GM18508 (cell line): ENCODE data around the gene PCBP3.

Experiments used
- ATAC-seq: cut with Tn5 transposase; IDR thresholded peaks from one replicate; pipeline ENCODE4 v1.9.1; 2021; ENCODE audit warnings: moderate number of reproducible peaks; ENCODE audit not compliant: insufficient read depth, unreplicated experiment

The PCBP3 gene

DNA sequence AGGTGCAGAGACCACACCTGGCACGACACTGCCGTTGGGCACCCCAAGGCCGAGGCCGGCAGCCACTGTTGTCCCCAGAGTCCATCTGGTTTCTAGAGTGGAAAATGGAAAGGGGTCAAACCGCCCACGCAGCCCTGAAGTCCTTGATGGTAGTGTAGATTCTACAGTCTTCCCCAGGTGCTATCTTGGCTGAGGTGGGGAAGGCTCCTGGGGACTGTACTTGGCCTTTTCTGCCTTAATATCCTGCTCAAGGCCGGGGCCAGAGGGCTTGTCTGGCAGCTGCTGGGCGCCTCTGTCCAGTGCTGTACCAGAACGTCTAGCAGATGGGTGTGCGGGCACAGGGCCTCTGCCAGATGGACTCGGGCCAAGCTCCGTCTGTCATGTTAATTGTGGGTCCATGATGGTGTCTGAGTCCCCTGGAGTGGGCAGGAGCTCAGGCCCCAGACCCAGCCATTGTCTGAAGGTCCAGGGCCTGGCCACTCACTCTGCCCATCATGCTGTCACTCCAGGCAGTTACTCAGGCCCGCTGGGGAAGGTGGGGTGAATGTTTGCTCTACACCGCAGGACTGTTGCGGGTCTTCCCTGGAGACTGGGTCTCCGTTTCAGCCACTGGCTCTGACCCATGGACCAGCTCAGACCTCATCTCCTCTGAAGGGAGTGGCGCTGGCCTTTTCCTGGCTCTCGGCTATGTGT lies 176.1 kb downstream of the PCBP3 start:
- no peak for ATAC-seq

DNA sequence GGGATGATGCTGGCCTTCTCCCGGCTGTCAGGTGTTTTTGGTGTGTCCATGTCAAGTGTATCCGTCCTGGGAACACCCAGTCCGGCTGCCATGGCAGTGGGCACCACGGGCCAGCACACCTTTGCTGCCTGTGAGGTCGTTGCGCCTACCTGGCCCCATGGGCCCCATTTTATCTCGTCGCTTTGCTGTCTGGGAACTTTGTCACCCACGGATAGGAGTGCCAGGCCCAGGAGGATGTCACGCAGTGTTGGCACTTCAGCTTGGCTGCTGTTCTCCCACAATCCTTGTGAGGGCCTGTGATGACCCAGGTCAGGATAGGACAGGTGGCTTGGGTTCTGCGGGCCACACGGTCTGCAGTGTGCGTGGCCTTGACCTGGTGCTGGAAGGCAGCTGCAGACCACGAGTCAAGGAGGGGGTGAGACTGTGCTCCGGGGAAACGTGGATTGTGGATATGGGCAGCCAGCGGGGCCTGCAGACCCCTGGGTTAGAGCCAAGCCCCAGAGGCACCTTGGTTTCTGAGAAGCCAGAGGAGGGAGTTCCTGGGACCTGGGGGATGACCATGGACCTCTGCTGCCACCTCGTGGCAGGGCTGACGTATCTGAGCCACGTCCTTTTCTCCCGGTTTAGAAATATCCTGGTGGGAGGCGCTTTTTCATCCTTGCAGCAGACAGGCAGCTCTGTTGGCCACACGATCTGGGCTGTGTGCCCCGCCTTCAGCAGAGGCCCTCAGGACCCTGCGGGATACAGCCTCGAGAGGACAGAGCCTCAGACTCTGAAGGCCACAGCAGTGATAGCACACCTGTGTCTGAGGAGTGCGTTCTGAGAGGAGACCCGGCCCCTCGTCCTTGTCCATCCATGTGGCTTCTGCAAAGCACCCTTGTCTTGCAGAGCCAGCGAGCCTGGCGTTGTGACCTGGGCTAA lies 176.9 kb downstream of the PCBP3 start:
- no peak for ATAC-seq

DNA sequence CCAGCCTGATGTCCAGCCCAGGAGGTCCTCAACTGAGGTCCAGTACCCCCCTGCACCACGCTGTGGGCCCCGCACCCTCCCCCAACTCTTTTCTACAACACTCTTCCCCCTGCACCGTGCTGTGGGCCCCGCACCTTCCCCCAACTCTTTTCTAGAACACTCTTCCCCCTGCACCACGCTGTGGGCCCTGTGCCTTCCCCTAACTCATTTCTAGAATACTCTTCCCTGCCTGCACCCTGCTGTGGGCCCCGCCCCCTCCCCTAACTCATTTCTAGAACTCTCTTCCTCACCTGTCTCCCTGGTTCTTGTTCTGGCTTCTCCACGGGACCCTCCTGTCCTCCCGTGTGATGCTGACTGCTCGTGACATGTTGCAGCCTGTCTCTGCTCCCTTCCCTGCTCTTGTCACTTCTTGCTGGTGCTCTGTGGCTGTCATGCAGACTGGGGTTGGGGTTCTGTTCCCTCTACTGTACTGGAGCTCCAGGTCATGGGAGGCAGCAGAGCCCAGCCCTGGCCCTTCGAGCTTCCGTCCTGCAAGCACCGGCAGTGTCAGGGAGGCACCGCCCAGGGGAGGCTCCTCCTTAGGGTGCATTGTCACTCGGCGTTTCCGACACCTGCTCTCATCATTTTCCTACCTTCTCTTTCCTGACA lies 177.9 kb downstream of the PCBP3 start:
- no peak for ATAC-seq

DNA sequence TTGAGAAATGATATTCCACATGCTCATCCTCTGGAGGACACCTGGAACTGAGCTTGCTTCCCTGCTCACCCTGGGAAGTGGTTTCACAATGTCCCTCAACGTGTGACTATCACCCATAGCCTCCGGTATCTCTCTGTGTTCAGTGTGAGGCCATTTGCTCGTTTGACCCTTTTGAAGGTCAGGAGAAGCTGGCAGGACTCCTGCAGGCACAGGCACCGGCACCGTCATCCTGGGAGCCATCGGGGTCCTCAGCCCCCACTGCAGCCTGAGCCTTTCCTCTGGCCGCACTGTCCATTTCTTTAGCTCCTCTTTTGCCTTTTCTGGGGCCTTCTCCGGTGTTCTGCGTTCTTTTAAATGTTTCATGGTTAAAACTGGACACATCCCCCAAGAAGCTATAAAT lies 178.5 kb downstream of the PCBP3 start:
- ATAC-seq: no peak

DNA sequence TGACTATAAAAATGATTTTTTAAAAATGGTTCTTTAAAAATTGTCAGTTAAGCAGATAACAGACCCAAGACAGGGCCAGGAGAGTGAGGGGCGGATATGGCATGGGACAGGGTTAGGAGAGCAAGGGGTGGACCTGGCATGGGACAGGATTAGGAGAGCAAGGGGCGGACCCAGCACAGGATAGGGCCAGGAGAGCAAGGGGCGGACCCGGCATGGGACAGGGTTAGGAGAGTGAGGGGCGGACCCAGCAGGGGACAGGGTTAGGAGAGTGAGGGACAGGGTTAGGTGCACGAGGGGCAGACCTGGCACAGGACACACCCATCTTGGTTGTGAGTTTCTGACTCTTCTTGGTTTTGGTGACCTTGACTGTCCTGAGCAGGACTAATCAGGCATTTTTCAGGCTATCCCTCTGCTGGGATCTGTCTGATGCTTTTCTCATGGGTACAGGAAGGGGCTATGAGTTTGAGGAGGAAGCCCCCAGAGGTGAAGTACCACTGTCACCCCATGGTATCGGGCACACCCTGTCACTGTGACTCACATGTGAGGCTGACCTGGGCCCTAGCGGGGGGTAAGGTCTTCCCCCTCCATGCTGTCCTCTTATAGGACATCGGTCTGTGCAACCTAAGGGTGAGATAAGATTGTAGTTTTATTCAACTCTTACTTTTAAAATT lies 179.0 kb downstream of the PCBP3 start:
- ATAC-seq: no peak

DNA sequence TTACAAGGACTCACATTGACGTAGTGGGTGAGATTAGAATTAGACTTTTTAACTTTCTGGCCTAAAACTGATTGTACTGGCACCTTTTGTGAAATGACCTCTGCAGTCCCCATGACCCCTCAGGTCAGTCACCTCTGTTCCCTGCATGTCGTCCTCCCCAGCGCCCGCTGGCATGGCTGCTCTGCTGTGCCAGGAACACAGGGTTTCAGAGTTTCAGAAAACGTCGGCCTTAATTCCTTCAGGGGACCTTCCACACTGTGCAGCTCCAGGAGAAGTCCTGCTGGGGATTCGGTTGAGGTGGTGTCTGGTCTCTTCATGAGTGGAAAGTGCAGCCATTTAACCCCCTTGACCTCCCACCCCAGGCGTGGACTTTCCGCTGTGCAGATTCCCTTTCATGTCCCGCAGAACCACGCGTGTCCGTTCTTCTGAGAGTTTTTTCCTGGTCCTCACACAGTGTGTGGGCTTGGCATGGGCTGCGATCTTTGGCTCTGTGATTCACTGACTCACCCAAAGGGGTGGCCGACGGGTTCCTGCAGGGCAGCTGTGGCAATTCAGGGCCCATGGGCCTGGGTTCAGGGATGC lies 179.7 kb downstream of the PCBP3 start:
- no peak for ATAC-seq

DNA sequence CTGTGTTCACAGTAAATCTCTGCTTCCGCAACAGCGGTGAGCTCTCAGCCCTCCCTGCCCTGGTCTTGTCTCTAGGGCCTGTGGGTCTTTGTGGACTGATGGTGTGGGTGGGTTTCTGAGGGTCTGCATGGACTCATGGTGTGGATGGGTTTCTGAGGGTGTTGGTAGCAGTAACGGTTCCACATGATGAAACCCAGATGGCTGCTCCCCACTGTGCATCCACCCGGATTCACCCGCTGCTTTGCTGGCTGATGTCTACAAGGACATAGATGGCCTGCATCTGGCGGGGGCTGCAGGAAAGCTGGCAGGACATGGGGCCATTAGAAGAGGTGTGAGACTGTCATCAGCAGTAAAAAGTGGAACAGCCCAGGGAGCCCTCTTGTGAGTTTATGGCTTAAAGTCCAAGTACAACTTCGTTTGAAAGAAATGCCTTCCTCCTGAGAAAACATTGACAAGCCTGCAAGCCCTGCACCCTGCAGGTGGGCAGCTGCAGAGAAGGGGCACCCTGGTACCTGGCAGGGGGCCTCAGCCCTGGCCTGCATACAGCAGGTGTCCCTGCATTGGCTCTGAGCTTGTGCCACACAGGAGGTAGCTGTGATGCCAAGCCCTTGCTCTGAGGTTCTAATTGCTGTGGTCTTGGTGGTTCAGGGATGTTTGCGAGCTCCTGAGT lies 181.2 kb downstream of the PCBP3 start:
- ATAC-seq: no peak

DNA sequence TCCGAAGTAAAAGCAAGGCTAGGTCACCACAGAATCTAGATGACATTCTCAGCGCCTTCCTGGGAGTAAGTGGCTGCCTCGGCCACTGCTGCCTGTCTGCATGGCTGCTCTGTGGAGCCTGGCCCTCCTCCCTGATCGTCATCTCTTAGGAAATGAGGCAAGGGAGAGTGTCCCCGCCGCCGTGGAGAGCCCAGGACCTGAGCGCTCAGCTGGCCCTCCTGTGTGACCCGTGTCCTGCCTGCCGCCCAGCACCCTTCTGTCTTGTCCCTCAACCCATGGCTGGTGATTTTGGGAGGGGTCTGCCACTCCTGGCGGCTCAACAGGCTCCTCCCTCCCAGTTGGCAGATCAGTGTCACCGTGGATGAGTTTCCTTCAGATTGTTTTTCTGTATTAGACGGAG lies 181.7 kb downstream of the PCBP3 start:
- ATAC-seq: no peak

DNA sequence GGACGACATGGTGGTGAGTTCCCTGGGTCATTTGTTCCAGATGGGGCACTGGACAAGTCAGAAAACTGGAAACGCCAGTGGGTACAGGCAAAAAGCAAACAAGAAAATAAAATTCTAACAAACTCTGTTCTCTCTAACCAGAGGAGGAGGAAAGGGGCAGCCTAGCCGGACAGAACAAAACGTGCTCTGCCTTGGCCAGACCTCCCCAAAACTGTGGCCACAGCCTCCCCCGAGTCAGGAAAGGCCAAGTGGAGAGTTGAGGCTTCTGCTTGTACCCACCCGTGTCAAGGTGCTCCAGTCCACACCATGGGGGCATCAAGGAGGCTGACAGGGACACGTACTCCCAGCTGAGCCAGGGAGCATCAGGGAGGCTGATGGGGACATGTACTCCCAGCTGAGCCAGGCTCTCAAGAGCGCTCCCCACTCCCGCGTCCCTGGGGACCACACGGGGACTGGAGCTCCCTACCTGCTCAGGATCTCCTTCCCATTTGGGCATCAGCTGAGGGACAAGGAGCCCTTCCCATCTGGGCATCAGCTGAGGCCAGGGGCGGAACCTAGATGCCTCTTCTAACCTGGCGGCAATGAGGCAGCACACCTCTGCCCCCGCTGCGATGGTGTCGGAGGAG lies 183.3 kb downstream of the PCBP3 start:
- ATAC-seq: no peak

DNA sequence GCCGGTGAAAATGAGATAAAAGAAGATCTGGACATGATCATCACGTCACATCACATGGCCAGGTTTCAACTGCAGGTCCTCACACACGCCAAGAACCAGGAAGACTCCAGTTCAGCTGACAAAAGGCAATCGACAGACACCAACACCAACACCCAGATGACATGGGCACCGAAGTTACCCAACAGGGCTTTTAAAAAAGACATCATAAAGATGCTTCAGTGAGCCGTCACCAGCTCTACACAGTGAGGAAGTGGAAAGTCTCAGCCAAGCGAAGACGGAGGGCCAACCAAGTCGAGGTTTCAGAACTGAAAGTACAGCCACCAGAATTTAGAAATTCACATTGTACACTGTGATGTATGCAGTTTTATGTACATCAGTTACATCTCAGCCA lies 183.8 kb downstream of the PCBP3 start:
- no peak for ATAC-seq

DNA sequence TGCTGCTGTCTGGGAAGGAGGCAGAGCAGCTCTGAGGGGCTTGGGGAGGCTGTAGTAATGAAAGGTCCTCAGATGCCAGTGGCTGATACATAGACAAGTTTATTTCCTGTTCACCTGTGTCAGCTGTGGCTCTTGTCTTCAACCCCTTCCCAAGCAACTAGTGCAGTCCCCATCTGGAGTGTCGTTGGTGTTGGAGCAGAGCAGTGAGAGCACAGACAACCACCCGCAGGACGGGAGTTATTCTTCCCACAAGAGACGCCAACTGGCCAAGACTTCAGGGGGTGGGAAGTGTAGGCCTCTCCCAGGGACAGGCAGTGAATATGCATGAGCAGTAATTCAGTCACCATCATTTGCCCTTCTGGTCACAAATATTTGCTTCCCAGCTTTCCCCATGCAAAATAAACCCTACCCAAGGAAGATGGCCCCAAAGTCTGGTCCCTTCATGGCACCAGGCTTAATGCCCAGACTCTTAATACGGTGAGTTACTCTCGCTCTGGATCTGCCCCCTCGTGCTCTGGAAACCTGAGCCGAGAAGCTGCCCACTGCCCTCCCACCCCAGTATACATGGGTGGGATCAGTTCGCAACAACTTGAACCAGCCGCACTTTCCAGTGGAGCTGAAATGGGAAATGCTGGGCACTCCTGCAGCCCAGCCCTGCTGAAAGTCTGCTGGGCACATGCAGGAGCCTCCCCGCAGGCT lies 184.5 kb downstream of the PCBP3 start:
- ATAC-seq: no peak

DNA sequence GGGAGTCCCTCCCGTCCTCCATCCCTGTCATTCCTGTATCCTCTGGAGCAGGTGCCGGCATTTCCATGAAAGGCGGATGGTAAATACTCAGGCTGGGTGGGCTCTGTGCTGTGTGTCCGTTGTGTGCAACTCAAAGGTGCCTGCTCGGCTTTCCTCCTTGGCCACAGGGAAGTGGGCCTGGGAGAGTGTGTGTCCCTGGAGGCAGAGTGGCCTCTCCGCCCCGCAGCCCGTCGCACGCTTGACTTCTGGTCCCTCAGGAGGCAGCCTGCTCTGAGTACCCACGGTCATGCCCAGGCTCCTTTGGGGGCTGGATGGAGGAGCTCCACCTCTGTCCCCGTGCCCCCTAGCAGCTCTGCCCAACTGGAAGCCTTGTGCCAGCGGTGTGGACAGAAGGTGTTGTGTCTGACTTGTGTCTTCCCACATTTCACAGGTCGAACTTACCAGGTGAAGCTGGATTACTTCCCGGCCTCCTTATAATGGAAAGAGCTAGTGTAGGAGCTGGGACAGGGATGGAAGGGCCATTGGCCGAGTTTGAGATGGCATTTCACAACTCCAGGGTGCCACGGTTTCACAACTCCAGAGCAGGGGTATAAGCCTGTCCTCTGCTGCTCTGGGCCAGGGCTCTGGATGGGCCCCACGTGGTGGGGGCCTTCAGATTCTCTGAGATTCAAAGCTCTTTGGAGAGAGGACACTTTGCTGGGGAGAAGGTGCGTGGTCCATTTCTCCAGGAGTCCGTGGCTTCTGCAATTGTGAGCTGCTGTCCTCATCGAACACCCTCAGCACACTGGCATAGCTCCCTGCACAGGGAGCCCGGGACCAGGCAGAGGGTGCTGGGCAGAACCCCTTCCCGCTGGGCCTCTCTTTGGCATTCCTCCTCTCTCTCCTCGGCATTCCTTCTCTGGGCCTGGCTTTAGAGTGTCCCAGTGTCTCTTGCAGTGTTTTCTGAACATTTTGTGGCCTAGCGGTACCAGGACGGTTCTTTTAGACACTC lies 185.3 kb downstream of the PCBP3 start:
- ATAC-seq: no peak

DNA sequence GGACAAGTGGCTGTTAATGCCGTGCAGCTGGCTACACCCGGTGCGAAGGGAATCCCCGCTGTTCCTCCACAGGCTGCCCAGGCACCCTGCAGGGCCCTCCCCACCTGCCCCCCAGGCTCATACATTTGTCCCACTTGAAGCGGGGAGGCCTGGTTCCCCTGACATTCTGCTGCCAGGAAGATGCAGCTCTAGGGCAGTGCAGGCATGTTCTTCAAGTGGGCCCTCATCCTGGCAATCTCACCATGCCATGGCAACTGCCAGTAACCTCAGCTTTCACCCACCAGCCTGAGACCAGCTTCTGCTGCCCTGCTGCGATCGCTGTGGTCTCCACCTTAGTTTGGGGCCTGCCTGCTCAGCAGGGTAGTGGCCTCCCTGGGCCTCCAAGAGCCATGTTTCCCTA lies 186.1 kb downstream of the PCBP3 start:
- no peak for ATAC-seq

DNA sequence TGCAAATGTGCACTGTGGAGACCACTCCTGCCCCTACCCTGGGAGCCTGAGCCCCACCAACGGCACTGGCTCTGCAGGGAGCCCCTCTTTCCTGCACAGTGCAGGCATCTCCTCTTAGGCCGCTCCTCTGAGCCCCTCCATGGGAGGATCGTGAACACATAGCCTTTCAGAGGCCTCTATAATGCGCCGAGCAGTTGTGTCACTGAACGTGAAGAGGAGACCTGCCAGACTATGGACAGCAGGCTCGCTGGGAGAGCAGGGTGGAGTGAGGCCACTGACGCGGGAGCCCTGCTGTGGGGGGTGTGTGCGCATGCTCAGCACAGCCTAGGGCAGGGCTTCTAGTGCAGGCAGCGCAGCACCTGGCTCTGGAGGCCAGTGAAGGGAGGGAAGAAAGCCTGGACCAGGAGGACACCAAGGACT lies 186.7 kb downstream of the PCBP3 start:
- ATAC-seq: no peak

DNA sequence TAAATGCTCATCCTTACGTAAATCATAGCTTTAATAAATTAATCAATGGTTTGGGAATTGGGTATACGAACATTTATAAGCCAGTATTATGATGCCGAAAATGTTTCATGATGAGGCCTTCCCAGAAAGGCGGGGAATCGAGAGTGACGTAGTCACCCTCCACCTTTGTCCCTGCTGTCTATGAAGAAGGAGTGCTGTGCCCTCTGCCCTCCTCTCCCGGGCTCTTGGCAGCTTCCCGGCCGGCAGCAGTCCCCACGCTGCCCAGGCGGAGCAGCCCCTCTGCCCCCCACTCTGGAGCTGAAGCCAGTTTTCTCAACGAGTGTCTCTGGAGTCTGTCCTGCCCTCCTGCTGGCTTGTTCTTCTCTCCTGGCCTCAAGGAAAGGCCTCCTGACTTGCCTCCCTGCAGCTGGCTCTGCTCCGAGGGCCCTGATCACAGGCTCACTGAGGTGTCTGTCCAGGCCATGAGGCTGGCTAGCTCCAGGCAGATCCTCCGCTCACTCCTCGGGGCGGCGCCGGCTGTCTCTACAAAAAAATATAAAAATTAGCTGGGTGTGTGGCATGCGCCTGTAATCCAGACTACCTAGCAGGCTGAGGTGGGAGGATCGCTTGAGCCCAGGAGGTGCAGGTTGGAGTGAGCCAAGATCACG lies 187.3 kb downstream of the PCBP3 start:
- no peak for ATAC-seq

DNA sequence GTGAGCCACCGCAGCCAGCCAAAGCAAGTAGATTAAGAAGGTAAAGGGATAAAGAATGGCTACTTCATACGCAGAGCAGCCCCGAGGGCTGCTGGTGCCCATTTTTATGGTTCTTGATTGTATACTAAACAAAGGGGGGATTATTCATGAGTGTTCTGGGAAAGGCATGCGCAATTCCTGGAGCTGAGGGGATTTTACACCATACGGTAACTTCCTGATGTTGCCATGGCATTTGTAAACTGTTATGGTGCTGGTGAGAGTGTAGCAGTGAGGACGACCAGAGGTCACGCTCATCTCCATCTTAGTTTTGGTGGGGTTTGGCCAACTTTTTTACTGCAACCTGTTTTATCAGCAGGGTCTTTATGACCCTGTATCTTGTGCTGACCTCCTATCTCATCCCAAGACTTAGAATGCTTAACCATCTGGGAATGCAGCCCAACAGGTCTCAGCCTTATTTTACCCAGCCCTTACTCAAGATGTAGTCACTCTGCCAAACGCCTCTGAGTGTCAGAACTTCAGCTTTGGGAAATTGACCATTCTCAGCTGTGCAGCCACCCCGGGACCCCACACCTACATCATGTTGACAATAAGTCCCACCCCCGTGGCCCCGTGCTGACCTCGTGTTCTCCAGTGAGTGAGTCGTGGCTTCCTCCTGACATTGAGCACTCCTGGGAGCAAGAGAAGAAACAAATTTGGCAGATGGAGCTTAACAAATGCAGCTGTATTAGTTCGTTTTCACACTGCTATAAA lies 188.6 kb downstream of the PCBP3 start:
- ATAC-seq: no peak
